T-cell (primary cell): ENCODE results near the gene ARRDC4. TPM values are rescaled to one million over a fixed set of nuclear protein-coding genes. Genes with fewer than 3 reads are reported as not detected.
"Not testable (repeated sequence)": the region's sequence is repeated elsewhere in the genome, so short reads cannot be mapped to it uniquely, and the experiment has no call there.

Experiments used
- ATAC-seq, 4 experiments: fragments of 200-7000 bp in 3 of 4; fragments of 150-1000 bp in 1 of 4; cut with Tn5 transposase; replicated peaks in 1 of 4; 1 replicate in 3 of 4; 2 replicates in 1 of 4; pipeline ENCODE4 v1.10.0; 2021; ENCODE audit warnings: moderate library complexity in 3 of 4, mild to moderate bottlenecking in 2 of 4, moderate number of reproducible peaks in 1 of 4
- CTCF ChIA-PET, 2 donors: fragments of 300-600 bp; sonication (Branson Sonifier 250); formaldehyde crosslinking; loops; one replicate each; lab custom pipeline; 2022; ENCODE audit warnings: antibody characterized with exemption in 2 of 2; lab: Charles Lee
- POLR2A ChIA-PET, 2 donors: fragments of 300-600 bp; sonication (Branson Sonifier 250); formaldehyde crosslinking; loops; one replicate each; lab custom pipeline; 2022; ENCODE audit warnings: antibody characterized with exemption in 2 of 2; lab: Charles Lee
- DNase-seq, 35 experiments: peaks; one replicate each; pipeline versions ENCODE4 v3.0.0 to v3.0.0-alpha.2; 2013 to 2023
- H3K27ac ChIP-seq: one replicate; pipeline ENCODE4 v1.5.1; 2013; ENCODE audit warnings: low read length
- H3K27me3 ChIP-seq, 2 experiments: replicated peaks in 1 of 2; 1 replicate in 1 of 2; 2 replicates in 1 of 2; pipeline versions ENCODE4 v1.6.1 to v1.7.0; 2013; ENCODE audit warnings: low read length in 1 of 2, mixed read lengths in 1 of 2; ENCODE audit not compliant: control insufficient read depth in 2 of 2, insufficient read depth in 2 of 2; ENCODE audit errors: extremely low read depth in 1 of 2
- H3K36me3 ChIP-seq, 2 donors: 1 replicate in 1 of 2; 2 replicates in 1 of 2; pipeline versions ENCODE4 v1.6.1 to v1.7.0; 2013; ENCODE audit warnings: low read length in 1 of 2; ENCODE audit not compliant: control insufficient read depth in 2 of 2, insufficient read depth in 1 of 2; ENCODE audit errors: extremely low read depth in 1 of 2
- H3K4me1 ChIP-seq, 2 experiments: 1 replicate in 1 of 2; 2 replicates in 1 of 2; pipeline versions ENCODE4 v1.6.1 to v1.7.0; 2013; ENCODE audit warnings: low read length in 2 of 2, mixed read lengths in 1 of 2; ENCODE audit not compliant: insufficient read depth in 2 of 2, control insufficient read depth in 1 of 2; ENCODE audit errors: extremely low read depth in 1 of 2
- H3K4me3 ChIP-seq, 2 donors: 1 replicate in 1 of 2; 2 replicates in 1 of 2; pipeline versions ENCODE4 v1.5.1 to v1.7.0; 2013; ENCODE audit warnings: mild to moderate bottlenecking in 2 of 2, low read length in 1 of 2, moderate library complexity in 1 of 2; ENCODE audit not compliant: control insufficient read depth in 1 of 2; ENCODE audit errors: extremely low read depth in 1 of 2
- H3K9me3 ChIP-seq: 2 replicates; pipeline ENCODE4 v1.7.0; 2013
- H3K27ac Mint-ChIP-seq, 2 donors: one replicate each; pipeline ENCODE4 v1.8.0; 2020 to 2021; ENCODE audit warnings: mild to moderate bottlenecking in 2 of 2, mixed read lengths in 2 of 2
- H3K27me3 Mint-ChIP-seq, 2 donors: one replicate each; pipeline ENCODE4 v1.8.0; 2021 to 2022; ENCODE audit warnings: mixed read lengths in 2 of 2
- H3K36me3 Mint-ChIP-seq: one replicate; pipeline ENCODE4 v1.8.0; 2021; ENCODE audit warnings: mixed read lengths
- H3K4me1 Mint-ChIP-seq, 3 donors: one replicate each; pipeline ENCODE4 v1.8.0; 2020 to 2022; ENCODE audit warnings: mixed read lengths in 3 of 3, mild to moderate bottlenecking in 1 of 3
- H3K4me3 Mint-ChIP-seq, 3 donors: one replicate each; pipeline ENCODE4 v1.8.0; 2020 to 2022; ENCODE audit warnings: mild to moderate bottlenecking in 3 of 3, mixed read lengths in 3 of 3, moderate library complexity in 3 of 3
- H3K9me3 Mint-ChIP-seq, 3 donors: one replicate each; pipeline ENCODE4 v1.8.0; 2020 to 2022; ENCODE audit warnings: mixed read lengths in 3 of 3
- whole genome bisulfite sequencing: methylation state at CpG from one replicate; pipeline ENCODE4 v1.1.5; 2013; ENCODE audit warnings: missing lambda C conversion rate; ENCODE audit not compliant: insufficient coverage; 5-methylcytosine and 5-hydroxymethylcytosine counted together
- total RNA-seq, 35 experiments: library from RNA in 6 of 35; stranded (reverse) in 6 of 35; fragments of 120-200 nt in 1 of 35; gene quantifications; one replicate each; pipeline versions ENCODE4 v1.2.1 to v1.2.4 and lab custom pipeline; 2013 to 2026

The ARRDC4 gene
- total RNA-seq, 5 donors from 2014 or later (not counting 1 experiment from before 2014, with no cell fraction given) = 0.79 to 2.1 (median 1.7) TPM

GRCh38 chr15:97981058-97981457, 20.6 kb downstream of the ARRDC4 start:
- peaks cover 0 to 4% of the 10 kb centered on the region in 2 donors for H3K27me3 Mint-ChIP-seq
- peak in 3 of 4 experiments; percentile 37 to 76 (median 75) for ATAC-seq
- Histone ChIP-seq H3K4me1 (peaks cover 7 to 15% of the 10 kb centered on the region in 2 experiments), H3K36me3 (no peaks in the 10 kb centered on the region), H3K27ac (no peak overlapping the region), H3K4me3 (no peak overlapping the region), H3K27me3 (peaks cover 0 to 5% of the 10 kb centered on the region in 2 experiments), H3K9me3 (no peaks in the 10 kb centered on the region)
- peaks cover 5 to 25% (median 13%) of the 10 kb centered on the region in 3 donors for H3K4me1 Mint-ChIP-seq
- peaks cover under 1 to 6% (median 5%) of the 10 kb centered on the region in 3 donors for H3K9me3 Mint-ChIP-seq
- CTCF ChIA-PET = interaction anchor here in 1 of 2 donors (0.6 kb wide), 1 partner anchor 181 kb away, joined by 4 read pairs; no protein-coding TSS in a partner anchor
- POLR2A ChIA-PET = no interaction called here
- no peaks in the 10 kb centered on the region for H3K36me3 Mint-ChIP-seq
- H3K4me3 Mint-ChIP-seq = no peak overlapping the region
- no CpG with 5 or more reads among the region's 3 CpGs for WGBS
- peak in 1 of 35 experiments; percentile 7 for DNase-seq
- H3K27ac Mint-ChIP-seq = peak overlapping the region; percentile 43 to 83

GRCh38 chr15:97981758-97982157, 21.3 kb downstream of the ARRDC4 start:
- Mint-ChIP-seq H3K4me1 (peaks cover 5 to 25% (median 13%) of the 10 kb centered on the region in 3 donors), H3K27me3 (peaks cover 0 to 4% of the 10 kb centered on the region in 2 donors), H3K9me3 (peaks cover 6 to 12% (median 12%) of the 10 kb centered on the region in 3 donors), H3K4me3 (no peak overlapping the region), H3K27ac (peak overlapping the region in 1 of 2 donors; percentile 83), H3K36me3 (peaks cover 3% of the 10 kb centered on the region)
- POLR2A ChIA-PET = no interaction called here
- H3K27ac ChIP-seq = no peak overlapping the region
- H3K4me1 ChIP-seq = peaks cover 7 to 15% of the 10 kb centered on the region in 2 experiments
- H3K4me3 ChIP-seq = no peak overlapping the region
- H3K9me3 ChIP-seq = no peaks in the 10 kb centered on the region
- WGBS = no CpG with 5 or more reads among the region's 1 CpG
- CTCF ChIA-PET = no interaction called here
- H3K27me3 ChIP-seq = peaks cover 0 to 5% of the 10 kb centered on the region in 2 experiments
- no peaks in the 10 kb centered on the region for H3K36me3 ChIP-seq
- ATAC-seq = no peak
- no peak for DNase-seq

- Histone ChIP-seq H3K4me1 (peaks cover 7 to 15% of the 10 kb centered on the region in 2 experiments), H3K27ac (no peak overlapping the region), H3K36me3 (no peaks in the 10 kb centered on the region), H3K9me3 (no peaks in the 10 kb centered on the region), H3K27me3 (peaks cover 0 to 5% of the 10 kb centered on the region in 2 experiments), H3K4me3 (no peak overlapping the region)
- Mint-ChIP-seq H3K36me3 (peaks cover 3% of the 10 kb centered on the region), H3K27me3 (no peaks in the 10 kb centered on the region), H3K9me3 (peaks cover 11 to 16% (median 12%) of the 10 kb centered on the region in 3 donors), H3K27ac (peak overlapping the region in 1 of 2 donors; percentile 7), H3K4me1 (peaks cover 5 to 25% (median 13%) of the 10 kb centered on the region in 3 donors), H3K4me3 (no peak overlapping the region)
- ChIA-PET POLR2A (no interaction called here), CTCF (no interaction called here)
- 60% methylated on average over 1 of the region's 1 CpG for WGBS
- no peak for DNase-seq
- no peak for ATAC-seq
These were observed 23.7 kb downstream of the ARRDC4 start for GRCh38 chr15:97984157-97984556.

- 74% methylated on average over 2 of the region's 2 CpGs for WGBS
- H3K4me3 ChIP-seq, H3K27me3 Mint-ChIP-seq, H3K4me3 Mint-ChIP-seq, H3K36me3 ChIP-seq, H3K36me3 Mint-ChIP-seq, CTCF ChIA-PET, H3K27ac Mint-ChIP-seq, H3K27me3 ChIP-seq, ATAC-seq, H3K4me1 ChIP-seq, DNase-seq, H3K27ac ChIP-seq, H3K9me3 ChIP-seq: not testable (repeated sequence)
- peaks cover 11 to 20% (median 12%) of the 10 kb centered on the region in 3 donors for H3K9me3 Mint-ChIP-seq
- peaks cover 5 to 18% (median 7%) of the 10 kb centered on the region in 3 donors for H3K4me1 Mint-ChIP-seq
- POLR2A ChIA-PET = interaction anchor here in 1 of 2 donors (0.6 kb wide), 1 partner anchor 48 kb away, joined by 5 read pairs; no protein-coding TSS in a partner anchor
These were observed 25.5 kb downstream of the ARRDC4 start for GRCh38 chr15:97985979-97986378.

GRCh38 chr15:97986781-97987180, 26.3 kb downstream of the ARRDC4 start:
- Mint-ChIP-seq H3K27me3 (no peaks in the 10 kb centered on the region), H3K36me3 (peaks cover 3% of the 10 kb centered on the region), H3K4me1 (peaks cover 0 to 10% (median 0%) of the 10 kb centered on the region in 3 donors), H3K4me3 (no peak overlapping the region), H3K9me3 (peaks cover 11 to 20% (median 12%) of the 10 kb centered on the region in 3 donors), H3K27ac (no peak overlapping the region)
- WGBS = no CpG with 5 or more reads among the region's 2 CpGs
- CTCF ChIA-PET = no interaction called here
- no peak for ATAC-seq
- Histone ChIP-seq H3K9me3 (no peaks in the 10 kb centered on the region), H3K36me3 (no peaks in the 10 kb centered on the region), H3K27me3 (peaks cover 0 to under 1% of the 10 kb centered on the region in 2 experiments), H3K27ac (no peak overlapping the region), H3K4me1 (no peaks in the 10 kb centered on the region), H3K4me3 (no peak overlapping the region)
- POLR2A ChIA-PET = no interaction called here
- no peak for DNase-seq

GRCh38 chr15:97989299-97989698, 28.8 kb downstream of the ARRDC4 start:
- DNase-seq = no peak
- Histone ChIP-seq H3K27me3 (no peaks in the 10 kb centered on the region), H3K4me3 (no peak overlapping the region), H3K4me1 (no peaks in the 10 kb centered on the region), H3K27ac (no peak overlapping the region), H3K36me3 (no peaks in the 10 kb centered on the region), H3K9me3 (no peaks in the 10 kb centered on the region)
- no peaks in the 10 kb centered on the region for H3K4me1 Mint-ChIP-seq
- no CpG with 5 or more reads among the region's 2 CpGs for WGBS
- H3K4me3 Mint-ChIP-seq = no peak overlapping the region
- no peak for ATAC-seq
- ChIA-PET CTCF (no interaction called here), POLR2A (no interaction called here)
- H3K27ac Mint-ChIP-seq = no peak overlapping the region
- H3K27me3 Mint-ChIP-seq = no peaks in the 10 kb centered on the region
- peaks cover 11 to 17% (median 12%) of the 10 kb centered on the region in 3 donors for H3K9me3 Mint-ChIP-seq
- peaks cover 3% of the 10 kb centered on the region for H3K36me3 Mint-ChIP-seq
